ENCODE measurements around the gene RAPSN.

Gene RAPSN

DNA sequence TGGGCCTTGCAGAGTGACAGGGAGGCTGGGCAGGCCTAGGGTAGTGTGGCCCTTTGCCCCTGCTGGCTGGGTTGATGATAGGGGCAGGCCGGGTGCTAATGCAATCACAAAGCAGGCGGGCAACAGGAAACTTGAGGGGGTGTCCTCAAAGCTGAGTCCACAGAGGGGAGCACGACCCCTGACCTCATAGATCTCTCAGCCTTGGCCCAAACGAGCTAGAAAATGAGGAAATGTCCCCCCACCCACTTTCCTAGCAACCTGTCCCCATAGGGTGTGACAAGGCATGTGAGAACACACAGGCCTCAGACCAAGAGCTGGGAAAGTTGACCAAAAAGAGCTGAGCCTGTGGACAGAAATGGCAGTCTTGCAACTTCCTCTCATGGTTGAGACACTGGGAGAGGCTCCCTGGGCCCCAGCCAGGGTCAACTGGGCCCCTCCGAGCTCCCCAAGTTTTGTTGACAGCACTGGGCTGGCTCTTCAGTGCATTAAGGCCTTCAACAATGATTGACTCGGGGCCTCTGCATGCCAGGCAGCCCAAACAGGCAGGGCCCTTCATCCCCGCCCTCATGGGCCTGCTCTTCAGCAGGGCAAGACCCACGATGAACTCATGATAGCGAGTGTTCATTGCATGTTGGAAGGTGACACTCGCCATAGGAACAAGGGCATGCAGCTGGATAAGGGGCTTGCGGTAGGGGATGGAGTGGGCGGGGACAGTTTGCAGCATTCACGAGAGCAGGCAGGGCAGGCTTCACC lies 60.8 kb downstream of the RAPSN start:
- DNase-seq = no peak
